H1 (cell line): ENCODE data around the gene DPP10.

Experiments used
- ATF2 ChIP-seq: IDR thresholded peaks from 2 replicates; pipeline ENCODE4 v1.6.1; 2012; ENCODE audit warnings: low read length, inconsistent platforms
- CBX8 ChIP-seq: fragments of 300-800, 300-1000 bp; sonication (generic); IDR thresholded peaks from 2 replicates; pipeline ENCODE4 v1.7.1; 2016; ENCODE audit warnings: low read depth, low read length, borderline replicate concordance
- CTCF ChIP-seq, 3 experiments: IDR thresholded peaks; 1 replicate in 2 of 3; 2 replicates in 1 of 3; pipeline versions ENCODE4 v1.5.1 to v1.6.1; 2011; ENCODE audit warnings: low read length in 3 of 3, mild to moderate bottlenecking in 3 of 3, inconsistent platforms in 2 of 3, low read depth in 1 of 3, moderate library complexity in 1 of 3; ENCODE audit not compliant: insufficient read depth in 1 of 3; ENCODE audit errors: control extremely low read depth in 1 of 3
- EZH2 ChIP-seq: fragments of 200-600 bp; sonication (generic); IDR thresholded peaks from 2 replicates; pipeline ENCODE4 v1.7.1; 2012; ENCODE audit warnings: low read depth, mild to moderate bottlenecking, moderate library complexity, low read length, inconsistent platforms; ENCODE audit not compliant: severe bottlenecking
- FOSL1 ChIP-seq: IDR thresholded peaks from 2 replicates; pipeline ENCODE4 v1.6.1; 2011; ENCODE audit warnings: mild to moderate bottlenecking, low read depth, low read length, moderate library complexity; ENCODE audit not compliant: insufficient read depth
- GABPA ChIP-seq: IDR thresholded peaks from 2 replicates; pipeline ENCODE4 v1.6.1; 2011; ENCODE audit warnings: mild to moderate bottlenecking, low read length, moderate library complexity, borderline replicate concordance; ENCODE audit not compliant: insufficient read depth
- NRF1 ChIP-seq: IDR thresholded peaks from 2 replicates; pipeline ENCODE4 v1.6.1; 2011; ENCODE audit warnings: mild to moderate bottlenecking, low read depth, low read length, improper control_type of control experiment
- PHF8 ChIP-seq: fragments of 200-600 bp; sonication (generic); conservative IDR thresholded peaks from 2 replicates; pipeline ENCODE4 v1.7.1; 2012; ENCODE audit warnings: low read depth, mild to moderate bottlenecking, inconsistent platforms, low read length, moderate library complexity
- POLR2A ChIP-seq, 2 experiments: IDR thresholded peaks; 1 replicate in 1 of 2; 2 replicates in 1 of 2; pipeline ENCODE4 v1.6.1; 2011; ENCODE audit warnings: low read depth in 2 of 2, low read length in 2 of 2, mild to moderate bottlenecking in 2 of 2; ENCODE audit errors: control extremely low read depth in 1 of 2
- POLR2AphosphoS5 ChIP-seq: IDR thresholded peaks from 2 replicates; pipeline ENCODE4 v1.6.1; 2011; ENCODE audit warnings: low read depth, low read length
- SIRT6 ChIP-seq: IDR thresholded peaks from one replicate; pipeline ENCODE4 v1.7.1; 2012; ENCODE audit warnings: low read length, inconsistent platforms
- SIX5 ChIP-seq: IDR thresholded peaks from 2 replicates; pipeline ENCODE4 v1.6.1; 2011; ENCODE audit warnings: mild to moderate bottlenecking, low read depth, low read length
- TBP ChIP-seq: IDR thresholded peaks from 2 replicates; pipeline ENCODE4 v1.6.1; 2011; ENCODE audit warnings: low read depth, low read length, improper control_type of control experiment

GRCh38 chr2:115533081-115533480, 1090.6 kb downstream of the DPP10 start:
- TF ChIP-seq POLR2AphosphoS5: no peak
- TF ChIP-seq POLR2A (IDR thresholded peaks at IDR 0.05; ENCODE audit: control extremely low read depth in 1 of 2, low read depth in 2 of 2, low read length in 2 of 2): no peak
- TF ChIP-seq ATF2: no peak
- TF ChIP-seq CTCF (IDR thresholded peaks at IDR 0.05; ENCODE audit: control extremely low read depth in 1 of 3, insufficient read depth in 1 of 3, low read depth in 1 of 3, low read length in 3 of 3): no peak
- TF ChIP-seq CBX8: no peak
- TF ChIP-seq PHF8: no peak
- TF ChIP-seq SIX5: no peak
- TF ChIP-seq TBP: no peak
- no peak for TF ChIP-seq EZH2
- no peak for TF ChIP-seq NRF1
- no peak for TF ChIP-seq SIRT6
- TF ChIP-seq GABPA: no peak
- no peak for TF ChIP-seq FOSL1
